ENCODE data around the gene TBXA2R.
"Not testable (repeated sequence)": the region's sequence is repeated elsewhere in the genome, so short reads cannot be mapped to it uniquely, and the experiment has no call there.

The TBXA2R gene

DNA sequence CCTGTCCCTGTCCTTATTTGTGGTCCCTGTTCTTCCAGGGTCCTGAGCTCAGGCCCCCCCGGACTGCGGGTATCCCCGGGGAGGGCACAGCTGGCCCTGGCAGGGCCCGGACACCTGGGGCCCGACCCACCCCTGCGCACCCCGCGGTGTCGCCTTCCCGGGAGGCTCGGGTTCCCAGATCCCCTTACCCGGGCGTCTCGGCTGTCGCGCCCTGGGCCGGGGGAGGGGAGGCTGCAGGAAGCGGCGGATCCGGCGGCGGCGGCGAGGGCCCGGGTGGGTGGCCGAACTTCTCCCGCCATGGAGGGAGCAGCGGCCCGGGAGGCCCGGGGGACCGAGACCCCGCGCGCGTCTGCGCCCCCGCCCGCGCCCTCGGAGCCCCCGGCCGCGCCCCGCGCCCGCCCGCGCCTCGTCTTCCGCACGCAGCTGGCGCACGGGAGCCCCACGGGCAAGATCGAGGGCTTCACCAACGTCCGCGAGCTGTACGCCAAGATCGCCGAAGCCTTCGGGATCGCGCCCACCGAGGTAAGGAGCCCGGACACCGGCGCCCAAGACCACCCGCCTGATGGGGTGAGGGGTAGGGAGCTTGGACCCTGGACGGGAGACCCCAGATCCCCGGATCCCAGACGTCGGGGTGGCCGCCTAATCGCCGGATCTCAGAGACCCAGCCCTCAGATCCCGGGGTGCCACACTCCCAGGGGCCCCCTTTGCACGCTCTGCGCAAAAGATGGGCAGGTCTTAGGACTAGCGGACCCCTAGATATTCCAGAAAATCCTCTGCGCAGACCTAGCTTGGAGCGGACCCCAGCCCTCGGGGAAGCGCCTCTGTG is 21.2 kb downstream of the TBXA2R start, which contains the start of gene GIPC3:
Gene GIPC3 (plus strand): TSS at position 178 of the 826 bp plus-strand sequence. CDS start 120 bp downstream, at position 298.
- peak within 1 kb of the TSS; percentile 3 to 30 (median 12) for H3K4me3 ChIP-seq
- H3K27ac ChIP-seq, result peak within 1 kb of the TSS in 1 of 21 experiments; percentile 2

DNA sequence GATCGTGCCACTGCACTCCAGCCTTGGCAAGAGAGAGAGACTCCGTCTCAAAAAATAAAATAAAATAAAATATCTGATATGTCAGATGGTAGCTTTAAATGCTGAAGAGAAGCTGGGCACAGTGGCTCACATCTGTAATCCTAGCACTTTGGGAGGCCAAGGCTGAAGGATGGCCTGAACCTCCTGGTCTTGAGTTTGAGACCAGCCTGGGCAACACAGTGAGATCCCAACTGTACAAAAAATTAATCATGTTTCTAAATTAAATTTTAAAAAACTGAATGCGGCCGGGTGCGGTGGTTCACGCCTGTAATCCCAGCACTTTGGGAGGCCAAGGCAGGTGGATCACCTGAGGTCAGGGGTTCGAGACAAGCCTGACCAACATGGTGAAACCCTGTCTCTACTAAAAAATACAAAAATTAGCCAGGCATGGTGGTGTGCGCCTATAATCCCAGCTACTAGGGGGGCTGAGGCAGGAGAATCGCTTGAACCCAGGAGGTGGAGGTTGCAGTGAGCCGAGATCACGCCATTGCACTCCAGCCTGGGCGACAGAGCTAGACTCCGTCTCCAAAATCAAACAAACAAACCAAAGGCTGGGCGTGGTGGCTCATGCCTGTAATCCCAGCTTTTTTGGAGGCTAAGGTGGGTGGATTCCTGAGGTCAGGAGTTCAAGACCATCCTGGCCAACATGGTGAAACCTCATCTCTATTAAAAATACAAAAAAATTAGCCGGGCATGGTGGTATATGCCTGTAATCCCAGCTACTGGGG is 22.5 kb downstream of the TBXA2R start:
- not testable (repeated sequence) for H3K4me3 ChIP-seq, H3K27ac ChIP-seq

DNA sequence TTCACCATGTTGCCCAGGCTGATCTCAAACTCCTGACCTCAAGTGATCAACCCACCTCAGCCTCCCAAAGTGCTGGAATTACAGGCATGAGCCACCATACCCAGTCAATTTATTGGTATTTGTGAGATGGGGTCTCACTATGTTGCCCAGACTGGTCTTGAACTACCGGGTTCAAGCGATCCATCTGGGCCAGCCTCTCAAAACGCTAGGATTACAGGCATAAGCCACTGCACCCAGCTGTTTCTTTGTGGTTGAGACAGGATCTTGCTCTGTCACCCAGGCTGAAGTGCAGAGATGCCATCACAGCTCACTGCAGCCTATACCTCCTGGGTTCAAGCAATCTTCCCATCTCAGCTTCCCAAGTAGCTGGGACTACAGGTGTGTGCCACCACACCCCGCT is 24.9 kb downstream of the TBXA2R start:
- H3K4me3 ChIP-seq, H3K27ac ChIP-seq: not testable (repeated sequence)

DNA sequence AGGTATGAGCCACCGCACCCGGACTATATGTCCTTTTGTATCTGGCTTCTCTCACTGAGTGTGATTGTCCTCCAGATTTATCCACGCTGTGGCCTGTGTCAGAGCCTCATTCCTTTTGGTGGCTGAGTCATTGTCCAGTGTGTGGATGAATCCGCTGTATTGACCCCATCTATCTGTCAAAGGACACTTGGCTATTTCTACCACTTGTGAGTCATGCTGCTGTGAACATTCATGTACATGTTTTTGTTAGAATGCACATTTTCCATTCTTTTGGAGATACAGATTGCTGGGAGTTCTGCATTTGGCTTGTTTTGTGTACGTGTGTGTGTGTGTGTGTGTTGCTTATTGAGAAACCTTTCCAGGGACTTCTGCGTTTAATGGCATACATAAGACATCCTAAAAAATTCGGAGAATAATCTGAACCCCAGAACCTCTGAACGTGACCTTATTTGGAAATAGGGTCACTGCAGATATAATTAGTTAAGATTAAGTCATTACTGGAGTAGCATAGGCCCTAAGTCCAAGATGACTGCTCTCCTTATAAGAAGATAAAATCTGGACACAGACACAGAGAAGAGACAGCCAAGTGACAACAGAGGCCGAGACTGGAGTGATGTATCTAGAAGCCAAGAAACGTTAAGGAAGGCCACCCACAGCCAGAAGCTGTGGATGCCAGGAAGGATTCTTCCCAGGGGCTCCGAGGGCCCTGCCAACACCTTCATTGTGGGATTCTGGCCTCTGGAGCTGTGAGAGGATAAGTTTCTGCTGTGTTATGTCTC is 26.3 kb downstream of the TBXA2R start:
- no peak overlapping the region for H3K4me3 ChIP-seq
- H3K27ac ChIP-seq, result peak overlapping the region in 10 of 21 experiments; percentile 4 to 64 (median 56)

DNA sequence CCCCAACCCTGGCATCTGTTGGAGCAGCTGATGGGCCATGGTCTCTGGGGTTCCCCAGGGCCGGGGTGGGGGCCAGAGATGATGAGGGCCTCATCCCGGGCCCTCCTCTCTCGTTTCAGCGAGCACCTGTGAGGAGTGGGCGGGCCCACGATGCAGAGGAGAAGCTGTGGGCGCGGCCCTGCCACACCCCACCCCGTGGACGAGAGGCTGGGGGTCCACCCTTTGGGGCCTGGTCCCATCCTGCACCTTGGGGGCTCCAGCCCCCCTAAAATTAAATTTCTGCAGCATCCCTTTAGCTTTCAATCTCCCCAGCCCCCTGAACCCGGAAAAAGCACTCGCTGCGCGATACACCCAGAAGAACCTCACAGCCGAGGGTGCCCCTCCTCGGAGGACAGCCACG is 28.3 kb downstream of the TBXA2R start:
- no peak overlapping the region for H3K4me3 ChIP-seq

DNA sequence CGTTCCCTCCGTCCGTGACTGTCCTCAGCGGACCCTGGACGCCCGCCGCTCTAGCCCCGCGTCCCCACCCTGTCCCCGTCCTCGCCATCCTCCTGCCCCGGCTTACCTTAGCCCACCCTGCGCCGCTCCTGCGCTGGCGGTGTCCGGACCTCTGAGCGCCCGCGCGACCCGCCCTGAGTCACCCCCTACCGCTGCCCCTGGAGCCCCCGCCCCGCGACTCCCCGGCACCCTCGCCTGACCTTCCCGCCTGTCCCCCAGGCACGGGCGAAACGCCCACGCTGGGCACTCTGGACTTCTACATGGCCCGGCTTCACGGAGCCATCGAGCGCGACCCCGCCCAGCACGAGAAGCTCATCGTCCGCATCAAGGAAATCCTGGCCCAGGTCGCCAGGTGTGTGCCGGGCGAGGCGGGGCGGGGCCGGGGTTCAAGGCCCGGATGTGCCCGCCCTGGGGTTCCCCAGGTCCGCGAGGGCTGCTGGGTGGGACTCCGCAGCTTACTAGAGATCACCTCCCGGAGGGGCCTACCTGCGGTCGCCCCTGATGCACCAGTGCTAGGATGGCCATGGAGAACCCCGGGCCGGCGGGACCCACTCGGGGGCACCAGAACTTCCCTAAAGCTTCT is 28.8 kb downstream of the TBXA2R start:
- H3K4me3 ChIP-seq, result no peak overlapping the region
- H3K27ac ChIP-seq, result peak overlapping the region in 2 of 21 experiments; percentile 22 to 66

More for the DNA sequence above, 28.3 kb downstream of the TBXA2R start:
- no peak overlapping the region for H3K27ac ChIP-seq

DNA sequence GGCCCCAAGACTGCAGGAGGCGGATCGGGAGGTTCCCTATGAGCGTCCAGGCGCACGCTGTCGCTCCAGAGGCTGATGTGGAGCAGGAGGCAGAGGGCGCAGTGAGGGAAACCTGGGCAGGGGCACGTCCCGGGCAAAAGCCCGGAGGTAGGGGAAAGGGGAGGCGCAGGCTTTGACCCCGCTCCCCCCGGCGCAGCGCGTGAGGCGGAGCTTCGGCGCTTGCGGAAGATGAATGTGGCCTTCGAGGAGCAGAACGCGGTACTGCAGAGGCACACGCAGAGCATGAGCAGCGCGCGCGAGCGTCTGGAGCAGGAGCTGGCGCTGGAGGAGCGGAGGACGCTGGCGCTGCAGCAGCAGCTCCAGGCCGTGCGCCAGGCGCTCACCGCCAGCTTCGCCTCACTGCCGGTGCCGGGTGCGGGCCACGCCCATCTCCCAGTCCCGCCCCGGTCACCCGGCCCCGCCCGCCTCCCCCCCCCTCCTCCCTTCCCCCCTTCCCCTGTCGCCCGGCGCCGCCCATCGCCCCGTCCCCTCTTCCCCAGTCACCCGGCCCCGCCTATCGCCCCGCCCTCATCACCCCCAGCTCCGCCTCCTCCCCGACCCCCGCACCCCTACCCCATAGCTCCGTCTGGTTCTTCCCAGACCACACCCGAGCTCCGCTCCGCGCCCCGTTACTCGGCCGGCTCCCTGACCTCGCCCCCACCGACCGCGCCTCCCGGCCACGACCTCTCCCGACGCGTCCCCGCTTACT is 29.8 kb downstream of the TBXA2R start:
- peak overlapping the region in 3 of 21 experiments; percentile 3 to 66 (median 50) for H3K27ac ChIP-seq
- H3K4me3 ChIP-seq, result peak overlapping the region in 3 of 7 experiments; percentile 22 to 34 (median 29)

DNA sequence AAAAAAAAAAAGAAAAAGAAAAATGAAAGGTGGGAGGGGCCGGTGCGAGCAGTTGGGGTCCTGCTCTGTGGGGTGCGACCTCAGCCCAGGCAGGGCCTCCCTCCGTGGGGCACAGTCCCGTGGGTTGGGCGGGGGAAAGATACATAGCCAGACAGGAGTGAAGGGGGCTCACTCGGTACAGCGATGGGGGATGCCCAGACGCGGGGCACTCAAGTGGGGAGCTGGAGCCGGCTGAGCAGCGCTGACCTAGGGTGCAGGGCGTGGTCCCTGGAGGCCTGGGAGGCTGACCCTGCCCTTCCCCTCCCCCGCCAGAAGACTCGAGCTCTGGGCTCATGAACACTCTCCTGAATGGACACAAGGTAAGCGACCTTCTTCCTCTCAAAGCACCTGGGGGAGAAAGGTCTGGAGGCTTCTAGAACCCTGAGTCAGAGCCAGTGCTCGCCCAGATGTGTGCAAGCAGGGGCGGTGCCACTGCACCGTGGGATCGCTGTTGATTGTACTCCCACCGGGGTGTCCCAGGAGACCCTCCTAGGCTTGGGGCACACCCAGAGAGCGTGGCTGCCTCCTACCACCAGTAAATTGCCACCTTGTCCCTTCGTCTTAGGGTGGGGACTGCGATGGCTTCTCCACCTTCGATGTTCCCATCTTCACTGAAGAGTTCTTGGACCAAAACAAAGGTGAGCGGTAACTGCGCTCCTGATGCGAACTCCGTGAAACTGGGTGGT is 30.6 kb downstream of the TBXA2R start:
- H3K27ac ChIP-seq, result peak overlapping the region in 1 of 21 experiments; percentile 3
- peak overlapping the region in 3 of 7 experiments; percentile 22 to 34 (median 29) for H3K4me3 ChIP-seq

DNA sequence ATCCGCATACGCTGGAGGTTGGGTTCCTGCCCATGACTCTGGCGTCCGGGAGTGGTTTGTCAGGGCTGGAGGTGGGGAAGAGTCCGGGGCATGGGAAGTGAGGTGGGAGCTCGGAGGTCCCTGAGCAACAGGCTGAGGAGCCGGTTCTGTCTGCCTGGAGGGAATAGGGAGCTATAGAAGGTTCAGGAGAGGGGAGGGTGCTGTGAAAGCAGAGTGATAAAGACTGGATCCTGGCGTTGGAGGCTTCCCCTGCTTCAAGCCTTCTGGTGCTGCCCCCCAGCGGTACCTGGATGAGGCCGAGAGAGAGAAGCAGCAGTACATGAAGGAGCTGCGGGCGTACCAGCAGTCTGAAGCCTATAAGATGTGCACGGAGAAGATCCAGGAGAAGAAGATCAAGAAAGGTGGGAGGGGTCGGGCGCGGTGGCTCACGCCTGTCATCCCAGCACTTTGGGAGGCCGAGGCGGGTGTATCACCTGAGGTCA is 31.4 kb downstream of the TBXA2R start:
- no peak overlapping the region for H3K4me3 ChIP-seq
- no peak overlapping the region for H3K27ac ChIP-seq

DNA sequence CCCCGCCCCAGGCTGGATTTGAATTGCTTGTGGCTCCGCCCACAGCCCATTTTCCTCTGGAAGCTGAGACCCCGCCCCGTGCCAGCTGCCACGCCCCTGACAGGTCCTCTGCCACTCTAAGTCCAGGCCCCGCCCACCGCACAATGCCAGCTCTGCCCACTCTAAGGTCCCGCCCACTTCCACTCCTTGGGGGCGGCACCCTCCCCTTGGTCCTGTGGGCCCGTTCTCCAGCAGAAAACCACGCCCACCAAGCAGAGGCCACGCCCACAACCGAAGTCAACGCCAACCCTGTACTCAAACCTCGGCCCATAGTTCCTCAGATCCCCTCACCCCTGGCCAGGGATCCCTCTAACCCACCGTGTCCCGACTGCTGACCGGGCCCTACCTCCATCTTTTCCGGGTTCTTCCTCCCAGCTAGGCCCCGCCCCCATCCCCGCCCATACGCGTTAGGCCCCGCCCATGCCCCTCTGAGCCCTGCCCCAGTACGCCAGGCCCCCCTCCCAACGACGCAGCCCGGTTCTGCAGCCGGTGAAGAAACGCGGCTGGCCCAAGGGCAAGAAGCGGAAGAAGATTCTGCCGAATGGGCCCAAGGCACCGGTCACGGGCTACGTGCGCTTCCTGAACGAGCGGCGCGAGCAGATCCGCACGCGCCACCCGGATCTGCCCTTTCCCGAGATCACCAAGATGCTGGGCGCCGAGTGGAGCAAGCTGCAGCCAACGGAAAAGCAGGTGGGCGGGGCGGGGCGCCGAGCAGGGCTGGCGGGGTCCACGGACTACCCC is 32.6 kb downstream of the TBXA2R start:
- H3K27ac ChIP-seq, result peak overlapping the region in 8 of 21 experiments; percentile 83 to 96 (median 92)

DNA sequence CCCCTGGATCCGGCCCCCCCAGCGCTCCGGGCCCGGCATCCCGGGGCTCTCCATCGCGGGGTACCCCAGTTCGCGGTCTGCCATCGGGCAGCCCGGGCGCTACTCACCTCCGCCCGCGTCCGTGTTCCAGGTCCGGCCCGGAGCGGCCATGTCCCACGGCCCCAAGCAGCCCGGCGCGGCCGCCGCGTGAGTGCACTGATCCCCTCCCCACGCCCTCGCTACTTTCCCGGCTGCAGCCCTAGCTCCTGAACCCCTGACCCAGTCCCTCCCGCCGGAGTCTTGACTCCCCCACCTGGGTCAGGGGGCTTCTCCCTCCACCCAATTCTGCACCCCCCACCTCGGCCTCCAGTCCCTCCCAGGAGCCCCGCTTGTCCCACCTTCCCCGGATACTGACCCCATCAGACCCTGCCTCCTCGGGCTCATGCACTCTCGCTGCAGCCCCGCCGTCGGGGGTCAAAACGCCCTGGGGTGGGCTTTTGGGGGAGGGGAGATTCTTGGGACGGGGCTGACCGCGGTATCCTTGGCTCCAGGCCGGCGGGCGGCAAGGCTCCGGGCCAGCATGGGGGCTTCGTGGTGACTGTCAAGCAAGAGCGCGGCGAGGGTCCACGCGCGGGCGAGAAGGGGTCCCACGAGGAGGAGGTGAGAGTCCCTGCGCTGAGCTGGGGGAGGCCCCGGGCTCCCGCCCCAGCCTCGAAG is 33.4 kb downstream of the TBXA2R start:
- Histone ChIP-seq H3K27ac (peak overlapping the region; percentile 63 to 96 (median 85)), H3K4me3 (peak overlapping the region; percentile 71 to 89 (median 86))

More for the DNA sequence above, 32.6 kb downstream of the TBXA2R start:
- peak overlapping the region; percentile 71 to 89 (median 86) for H3K4me3 ChIP-seq

DNA sequence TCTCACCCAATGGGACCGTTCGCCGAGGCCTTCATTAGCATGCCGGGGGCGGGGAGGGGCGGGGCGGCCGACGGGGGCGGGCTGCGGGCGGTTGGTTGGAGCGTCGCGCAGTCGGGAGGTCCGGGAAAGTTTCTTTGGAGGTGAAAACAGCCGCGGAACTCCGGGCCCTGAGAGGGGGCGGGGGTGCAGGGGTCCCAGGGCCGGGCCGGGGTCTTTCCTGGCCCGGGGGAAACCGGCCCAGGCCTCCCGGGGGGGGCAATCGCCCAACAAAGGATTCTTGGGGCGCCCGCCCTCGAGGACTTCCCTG is 33.9 kb downstream of the TBXA2R start, which contains the start of gene HMG20B:
Gene HMG20B (plus strand): TSS at position 90 of the 307 bp plus-strand sequence. CDS start 366 bp downstream, outside the sequence.
- H3K4me3 ChIP-seq, result peak within 1 kb of the TSS; percentile 71 to 89 (median 86)
- peak within 1 kb of the TSS; percentile 63 to 96 (median 85) for H3K27ac ChIP-seq

DNA sequence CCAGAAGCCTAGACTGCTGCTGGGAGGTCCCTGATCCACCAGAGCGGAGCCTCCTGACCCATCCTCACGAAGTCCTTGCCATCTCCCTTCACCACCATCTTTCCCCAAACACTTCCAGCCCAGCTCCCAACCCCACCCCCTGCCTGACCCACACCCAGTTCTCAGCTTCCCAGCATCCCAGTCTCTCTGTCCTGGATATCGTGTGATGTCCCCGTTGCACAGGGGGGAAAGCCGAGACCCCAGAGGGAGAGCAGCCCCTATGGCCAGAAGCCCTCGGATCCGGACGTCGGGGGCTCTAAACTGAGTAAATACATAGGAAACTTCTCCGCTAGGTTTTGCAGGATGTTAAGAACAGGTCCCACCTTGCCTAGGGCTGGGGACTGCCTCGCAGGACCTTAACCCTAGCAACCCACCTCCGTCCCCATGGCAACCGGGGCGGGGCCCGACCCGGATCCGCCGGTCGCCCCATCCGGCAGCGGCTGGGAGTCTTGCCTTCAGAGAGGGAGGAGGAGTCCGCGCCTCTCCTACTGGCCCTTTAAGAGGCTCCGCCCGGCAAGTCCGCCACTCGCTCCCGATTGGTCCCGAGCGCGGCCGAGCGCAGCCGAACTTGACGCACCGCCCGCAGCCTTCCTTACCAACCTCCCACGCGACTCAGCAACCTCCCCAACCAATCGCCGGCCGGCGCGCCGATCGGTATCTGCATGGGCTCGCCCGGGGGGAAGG is 34.4 kb downstream of the TBXA2R start:
- peak overlapping the region; percentile 71 to 89 (median 86) for H3K4me3 ChIP-seq
- peak overlapping the region in 18 of 21 experiments; percentile 33 to 96 (median 74) for H3K27ac ChIP-seq

DNA sequence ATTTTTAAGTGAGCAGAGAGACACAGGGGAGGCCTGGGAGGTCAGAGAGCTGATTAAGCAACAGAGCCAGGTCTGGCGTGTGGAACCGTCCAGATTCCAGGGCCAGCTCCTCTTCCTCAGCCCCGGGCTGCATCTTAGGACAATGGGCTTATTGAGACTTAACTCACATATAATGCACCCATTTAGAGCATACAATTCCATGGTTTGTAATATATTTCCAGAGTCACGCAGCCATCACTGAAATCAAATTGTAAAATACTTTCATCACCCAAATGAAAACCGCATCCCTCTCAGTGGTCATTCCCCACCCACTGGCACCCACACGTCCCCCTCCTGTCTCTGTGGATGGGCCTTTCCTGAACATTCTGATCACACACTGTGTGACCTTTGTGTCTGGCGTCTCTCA is 36.1 kb downstream of the TBXA2R start:
- Histone ChIP-seq H3K27ac (peak overlapping the region in 1 of 21 experiments; percentile 12), H3K4me3 (no peak overlapping the region)

DNA sequence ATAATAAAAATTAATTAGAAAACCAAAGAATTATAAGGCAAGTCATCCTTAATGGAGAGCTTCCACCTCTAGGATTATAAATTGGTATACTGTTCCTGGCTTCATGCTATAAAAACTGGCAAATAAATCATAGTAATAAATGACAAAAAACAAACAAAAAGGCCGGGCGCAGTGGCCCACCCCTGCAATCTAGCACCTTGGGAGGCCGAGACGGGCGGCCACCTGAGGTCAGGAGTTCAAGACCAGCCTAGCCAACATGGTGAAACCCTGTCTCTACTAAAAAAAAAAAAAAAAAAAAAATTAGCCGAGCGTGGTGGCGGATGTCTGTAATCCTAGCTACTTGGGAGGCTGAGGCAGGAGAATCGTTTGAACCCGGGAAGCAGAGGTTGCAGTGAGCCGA is 36.6 kb downstream of the TBXA2R start:
- peak overlapping the region in 1 of 21 experiments; percentile 12 for H3K27ac ChIP-seq
- not testable (repeated sequence) for H3K4me3 ChIP-seq

DNA sequence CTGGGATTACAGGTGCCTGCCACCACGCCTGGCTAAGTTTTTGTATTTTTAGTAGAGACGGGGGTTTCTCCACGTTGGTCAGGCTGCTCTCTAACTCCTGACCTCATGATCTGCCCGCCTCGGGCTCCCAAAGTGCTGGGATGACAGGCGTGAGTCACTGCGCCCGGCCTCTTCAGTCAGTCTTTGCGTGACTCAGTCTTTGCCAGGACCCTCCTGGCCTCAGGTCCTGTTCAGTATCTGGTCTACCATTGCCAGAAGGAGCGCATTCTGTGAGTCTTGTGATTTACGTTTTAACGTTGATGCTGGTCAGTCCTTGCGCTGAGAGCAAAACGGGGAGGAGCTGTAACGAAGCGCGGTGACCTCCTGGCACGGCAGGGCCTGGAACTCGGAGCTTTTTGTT is 41.5 kb downstream of the TBXA2R start:
- Histone ChIP-seq H3K27ac (no peak overlapping the region), H3K4me3 (no peak overlapping the region)

All from skin epidermis (tissue), 12 donors.